Osteocyte (in vitro differentiated cells): ENCODE measurements around the gene GRM2. TPM values are rescaled to one million over a fixed set of nuclear protein-coding genes. Genes with fewer than 3 reads are reported as not detected.

Experiments
- DNase-seq: peaks from one replicate; pipeline ENCODE4 v3.0.0; 2021; ENCODE audit warnings: mixed read lengths; ENCODE audit not compliant: unreplicated experiment; ENCODE audit errors: extremely low spot score
- H3K27ac Mint-ChIP-seq: one replicate; pipeline ENCODE4 v1.8.0; 2021; ENCODE audit warnings: mild to moderate bottlenecking, mixed read lengths; ENCODE audit not compliant: unreplicated experiment
- H3K27me3 Mint-ChIP-seq: one replicate; pipeline ENCODE4 v1.8.0; 2021; ENCODE audit warnings: mixed read lengths; ENCODE audit not compliant: unreplicated experiment
- H3K36me3 Mint-ChIP-seq: one replicate; pipeline ENCODE4 v1.8.0; 2021; ENCODE audit warnings: mixed read lengths; ENCODE audit not compliant: unreplicated experiment
- H3K4me1 Mint-ChIP-seq: one replicate; pipeline ENCODE4 v1.8.0; 2021; ENCODE audit warnings: mixed read lengths; ENCODE audit not compliant: unreplicated experiment
- H3K4me3 Mint-ChIP-seq: one replicate; pipeline ENCODE4 v1.8.0; 2021; ENCODE audit warnings: mild to moderate bottlenecking, moderate library complexity, mixed read lengths; ENCODE audit not compliant: unreplicated experiment
- H3K9me3 Mint-ChIP-seq: one replicate; pipeline ENCODE4 v1.8.0; 2021; ENCODE audit warnings: mixed read lengths; ENCODE audit not compliant: unreplicated experiment
- CTCF ChIP-seq: fragments of 200-600 bp; sonication (generic); IDR thresholded peaks from 2 replicates; pipeline ENCODE4 v1.5.0; 2021; ENCODE audit warnings: antibody characterized with exemption, mild to moderate bottlenecking, moderate library complexity
- total RNA-seq: library from RNA; stranded (reverse); gene quantifications from 2 replicates; pipeline ENCODE4 v1.2.1, GENCODE V29; 2021

GRM2 gene
- total RNA-seq, 1 donor from 2014 or later, result 0.32 TPM

- H3K27ac Mint-ChIP-seq, result no peak overlapping the region
- TF ChIP-seq CTCF, result no peak
- H3K27me3 Mint-ChIP-seq, result no peaks in the 10 kb centered on the region
- no peak for DNase-seq
- no peak overlapping the region for H3K4me3 Mint-ChIP-seq
- no peaks in the 10 kb centered on the region for H3K9me3 Mint-ChIP-seq
- H3K4me1 Mint-ChIP-seq, result peaks cover 29% of the 10 kb centered on the region
- peaks cover 7% of the 10 kb centered on the region for H3K36me3 Mint-ChIP-seq
These were observed 29.5 kb upstream of the GRM2 start for GRCh38 chr3:51677358-51677757.

- Mint-ChIP-seq H3K27ac (no peak overlapping the region), H3K36me3 (peaks cover 10% of the 10 kb centered on the region), H3K4me3 (no peak overlapping the region), H3K9me3 (no peaks in the 10 kb centered on the region), H3K4me1 (peaks cover 22% of the 10 kb centered on the region), H3K27me3 (no peaks in the 10 kb centered on the region)
- TF ChIP-seq CTCF, result no peak
- no peak for DNase-seq
These were observed 28.7 kb upstream of the GRM2 start for GRCh38 chr3:51678186-51678585.

- H3K27me3 Mint-ChIP-seq, result no peaks in the 10 kb centered on the region
- no peak for DNase-seq
- H3K27ac Mint-ChIP-seq, result no peak overlapping the region
- H3K4me3 Mint-ChIP-seq, result no peak overlapping the region
- H3K9me3 Mint-ChIP-seq, result no peaks in the 10 kb centered on the region
- peaks cover 19% of the 10 kb centered on the region for H3K4me1 Mint-ChIP-seq
- TF ChIP-seq CTCF, result no peak
- peaks cover 10% of the 10 kb centered on the region for H3K36me3 Mint-ChIP-seq
These were observed 28.2 kb upstream of the GRM2 start for GRCh38 chr3:51678641-51679040.

GRCh38 chr3:51679318-51679717 is 27.6 kb upstream of the GRM2 start:
- H3K27me3 Mint-ChIP-seq, result no peaks in the 10 kb centered on the region
- no peak overlapping the region for H3K27ac Mint-ChIP-seq
- peaks cover 19% of the 10 kb centered on the region for H3K4me1 Mint-ChIP-seq
- no peak overlapping the region for H3K4me3 Mint-ChIP-seq
- no peak for DNase-seq
- peaks cover 10% of the 10 kb centered on the region for H3K36me3 Mint-ChIP-seq
- no peaks in the 10 kb centered on the region for H3K9me3 Mint-ChIP-seq
- TF ChIP-seq CTCF, result no peak

- no peak for DNase-seq
- Mint-ChIP-seq H3K4me3 (no peak overlapping the region), H3K9me3 (no peaks in the 10 kb centered on the region), H3K27ac (no peak overlapping the region), H3K27me3 (no peaks in the 10 kb centered on the region), H3K36me3 (peaks cover 11% of the 10 kb centered on the region), H3K4me1 (peaks cover 18% of the 10 kb centered on the region)
- no peak for TF ChIP-seq CTCF
These were observed 27.1 kb upstream of the GRM2 start for GRCh38 chr3:51679777-51680176.
